ENCODE data around the gene WDR70. TPM values are rescaled to one million over a fixed set of nuclear protein-coding genes. Genes with fewer than 3 reads are reported as not detected.
A peak's percentile ranks its signal among the peaks of the same experiment; 100 is the strongest.
"Not testable (repeated sequence)": the region's sequence is repeated elsewhere in the genome, so short reads cannot be mapped to it uniquely, and the experiment has no call there.

The WDR70 gene
- total and polyA plus RNA-seq, 3 experiments from 2014 or later, result 15.5 to 39.1 (median 36.5) TPM

GRCh38 chr5:37638897-37639296 is 259.8 kb downstream of the WDR70 start:
- DNase-seq, result no peak
- H3K27ac ChIP-seq (ENCODE audit: low read depth, low read length), result no peak overlapping the region
- no peaks in the 10 kb centered on the region for H3K9me3 ChIP-seq (ENCODE audit: low read length)
- H3K27me3 ChIP-seq (ENCODE audit: insufficient read depth, low read length, poor library complexity, severe bottlenecking), result no peaks in the 10 kb centered on the region
- peaks cover 0 to 7% (median 2%) of the 10 kb centered on the region in 3 donors for H3K4me1 Mint-ChIP-seq
- H3K4me3 ChIP-seq (ENCODE audit: low read length), result no peak overlapping the region
- no peaks in the 10 kb centered on the region for H3K27me3 Mint-ChIP-seq
- no peak overlapping the region for H3K4me3 Mint-ChIP-seq
- no peaks in the 10 kb centered on the region for H3K4me1 ChIP-seq (ENCODE audit: insufficient read depth, low read length)
- ChIA-PET POLR2A (no interaction called here), CTCF (no interaction called here)
- peaks cover 16 to 33% (median 28%) of the 10 kb centered on the region in 3 donors for H3K36me3 Mint-ChIP-seq
- no peak overlapping the region for H3K27ac Mint-ChIP-seq
- H3K36me3 ChIP-seq (ENCODE audit: insufficient read depth, low read length), result no peaks in the 10 kb centered on the region
- H3K9me3 Mint-ChIP-seq, result peaks cover 5 to 9% (median 6%) of the 10 kb centered on the region in 5 donors

GRCh38 chr5:37640088-37640487 is 261.0 kb downstream of the WDR70 start:
- H3K27me3 ChIP-seq (ENCODE audit: insufficient read depth, low read length, poor library complexity, severe bottlenecking), result no peaks in the 10 kb centered on the region
- no peak overlapping the region for H3K27ac Mint-ChIP-seq
- no peaks in the 10 kb centered on the region for H3K4me1 ChIP-seq (ENCODE audit: insufficient read depth, low read length)
- H3K4me1 Mint-ChIP-seq, result peaks cover 0 to 10% (median 4%) of the 10 kb centered on the region in 3 donors
- no peak for DNase-seq
- no peaks in the 10 kb centered on the region for H3K9me3 ChIP-seq (ENCODE audit: low read length)
- H3K27ac ChIP-seq (ENCODE audit: low read depth, low read length), result no peak overlapping the region
- no peak overlapping the region for H3K4me3 ChIP-seq (ENCODE audit: low read length)
- peaks cover 11 to 18% (median 16%) of the 10 kb centered on the region in 5 donors for H3K9me3 Mint-ChIP-seq
- peaks cover 13 to 37% (median 31%) of the 10 kb centered on the region in 3 donors for H3K36me3 Mint-ChIP-seq
- CTCF ChIA-PET, result no interaction called here
- POLR2A ChIA-PET, result no interaction called here
- H3K4me3 Mint-ChIP-seq, result no peak overlapping the region
- H3K27me3 Mint-ChIP-seq, result no peaks in the 10 kb centered on the region
- H3K36me3 ChIP-seq (ENCODE audit: insufficient read depth, low read length), result no peaks in the 10 kb centered on the region

DNA sequence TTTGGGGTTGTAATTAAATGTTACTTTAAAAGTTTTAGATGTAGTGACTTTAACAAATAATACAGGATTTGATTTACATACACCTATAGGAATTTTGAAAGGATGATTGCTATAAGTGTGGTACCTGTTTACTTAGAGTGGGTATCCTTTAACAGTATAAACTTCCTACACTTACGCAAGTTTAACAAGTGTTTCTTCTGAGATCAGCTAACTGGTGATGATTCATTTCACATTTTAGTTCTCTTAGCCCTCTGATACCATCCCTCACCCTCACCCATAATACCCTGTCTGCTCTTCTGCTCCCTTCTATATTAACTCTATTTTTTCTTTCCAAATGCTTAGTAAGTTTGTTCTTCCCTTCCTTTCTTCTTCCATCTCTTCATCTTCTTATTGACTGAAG is 262.8 kb downstream of the WDR70 start:
- no peak for DNase-seq
- H3K4me3 Mint-ChIP-seq, result no peak overlapping the region
- H3K9me3 Mint-ChIP-seq, result peaks cover 14 to 34% (median 25%) of the 10 kb centered on the region in 5 donors
- Histone ChIP-seq H3K9me3 (ENCODE audit: low read length) (no peaks in the 10 kb centered on the region), H3K4me3 (ENCODE audit: low read length) (no peak overlapping the region), H3K36me3 (ENCODE audit: insufficient read depth, low read length) (no peaks in the 10 kb centered on the region), H3K4me1 (ENCODE audit: insufficient read depth, low read length) (no peaks in the 10 kb centered on the region), H3K27ac (ENCODE audit: low read depth, low read length) (no peak overlapping the region), H3K27me3 (ENCODE audit: insufficient read depth, low read length, poor library complexity, severe bottlenecking) (no peaks in the 10 kb centered on the region)
- peaks cover 8 to 41% (median 31%) of the 10 kb centered on the region in 3 donors for H3K36me3 Mint-ChIP-seq
- peaks cover 0 to 7% (median 4%) of the 10 kb centered on the region in 3 donors for H3K4me1 Mint-ChIP-seq
- H3K27ac Mint-ChIP-seq, result peak overlapping the region in 1 of 8 donors; percentile 38
- CTCF ChIA-PET, result no interaction called here
- POLR2A ChIA-PET, result no interaction called here
- H3K27me3 Mint-ChIP-seq, result no peaks in the 10 kb centered on the region

DNA sequence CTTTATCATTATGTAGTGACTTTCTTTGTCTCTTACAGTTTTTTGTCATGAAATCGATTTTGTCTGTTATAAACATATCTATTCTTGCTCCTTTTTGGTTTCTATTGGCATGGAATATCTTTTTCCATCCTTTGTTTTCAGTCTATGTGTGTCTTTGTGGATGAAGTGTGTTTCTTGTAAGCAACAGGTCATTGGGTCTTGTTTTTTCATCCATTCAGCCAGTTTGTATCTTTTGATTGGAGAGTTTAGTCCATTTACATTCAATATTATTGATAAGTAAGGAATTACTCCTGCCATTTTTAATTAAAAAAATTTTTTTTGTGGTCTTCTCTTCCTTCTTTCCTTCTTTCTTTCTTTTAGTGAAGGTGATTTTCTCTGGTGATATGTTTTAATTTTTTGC is 266.6 kb downstream of the WDR70 start:
- H3K4me1 ChIP-seq (ENCODE audit: insufficient read depth, low read length), result no peaks in the 10 kb centered on the region
- no peak overlapping the region for H3K27ac ChIP-seq (ENCODE audit: low read depth, low read length)
- no peaks in the 10 kb centered on the region for H3K27me3 Mint-ChIP-seq
- no peaks in the 10 kb centered on the region for H3K9me3 ChIP-seq (ENCODE audit: low read length)
- H3K27me3 ChIP-seq (ENCODE audit: insufficient read depth, low read length, poor library complexity, severe bottlenecking), result no peaks in the 10 kb centered on the region
- ChIA-PET POLR2A (no interaction called here), CTCF (no interaction called here)
- H3K36me3 Mint-ChIP-seq, result peaks cover 14 to 70% (median 46%) of the 10 kb centered on the region in 3 donors
- DNase-seq, result no peak
- peaks cover 0 to 7% (median 4%) of the 10 kb centered on the region in 3 donors for H3K4me1 Mint-ChIP-seq
- peaks cover 14 to 39% (median 36%) of the 10 kb centered on the region in 5 donors for H3K9me3 Mint-ChIP-seq
- no peaks in the 10 kb centered on the region for H3K36me3 ChIP-seq (ENCODE audit: insufficient read depth, low read length)
- H3K4me3 Mint-ChIP-seq, result no peak overlapping the region
- no peak overlapping the region for H3K4me3 ChIP-seq (ENCODE audit: low read length)
- no peak overlapping the region for H3K27ac Mint-ChIP-seq

DNA sequence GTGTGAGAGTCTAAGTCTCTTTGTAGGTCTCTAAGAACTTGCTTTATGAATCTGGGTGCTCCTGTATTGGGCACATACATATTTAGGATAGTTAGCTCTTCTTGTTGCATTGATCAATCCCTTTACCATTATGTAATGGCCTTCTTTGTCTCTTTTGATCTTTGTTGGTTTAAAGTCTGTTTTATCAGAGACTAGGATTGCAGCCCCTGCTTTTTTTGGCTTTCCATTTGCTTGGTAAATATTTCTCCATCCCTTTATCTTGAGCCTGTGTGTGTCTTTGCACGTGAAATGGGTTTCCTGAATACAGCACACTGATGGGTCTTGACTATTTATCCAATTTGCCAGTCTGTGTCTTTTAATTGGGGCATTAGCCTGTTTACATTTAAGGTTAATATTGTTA is 275.4 kb downstream of the WDR70 start:
- peaks cover 17 to 62% (median 46%) of the 10 kb centered on the region in 3 donors for H3K36me3 Mint-ChIP-seq
- DNase-seq, CTCF ChIA-PET: not testable (repeated sequence)

DNA sequence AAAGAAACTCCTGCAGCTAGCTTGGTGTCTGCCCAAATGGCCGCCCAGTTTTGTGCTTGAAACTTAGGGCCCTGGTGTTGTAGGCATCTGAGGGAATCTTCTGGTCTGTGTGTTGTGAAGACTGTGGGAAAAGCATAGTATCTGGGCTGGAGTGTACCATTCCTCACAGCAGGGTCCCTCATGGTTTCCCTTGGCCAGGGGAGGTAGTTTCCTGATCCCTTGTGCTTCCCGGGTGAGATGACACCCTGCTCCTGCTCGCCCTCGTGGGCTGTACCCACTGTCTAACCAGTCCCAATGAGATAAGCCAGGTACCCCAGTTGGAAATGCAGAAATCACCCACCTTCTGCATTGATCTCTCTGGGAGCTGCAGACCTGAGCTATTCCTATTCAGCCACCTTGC is 277.9 kb downstream of the WDR70 start:
- Mint-ChIP-seq H3K36me3 (peaks cover 11 to 42% (median 29%) of the 10 kb centered on the region in 3 donors), H3K27me3 (no peaks in the 10 kb centered on the region), H3K4me1 (peaks cover 2 to 8% (median 8%) of the 10 kb centered on the region in 3 donors), H3K4me3 (no peak overlapping the region), H3K9me3 (peaks cover 12 to 39% (median 26%) of the 10 kb centered on the region in 5 donors), H3K27ac (peak overlapping the region in 1 of 8 donors; percentile 15)
- DNase-seq, result no peak
- Histone ChIP-seq H3K4me3 (ENCODE audit: low read length) (no peak overlapping the region), H3K27me3 (ENCODE audit: insufficient read depth, low read length, poor library complexity, severe bottlenecking) (no peaks in the 10 kb centered on the region), H3K9me3 (ENCODE audit: low read length) (no peaks in the 10 kb centered on the region), H3K36me3 (ENCODE audit: insufficient read depth, low read length) (no peaks in the 10 kb centered on the region), H3K27ac (ENCODE audit: low read depth, low read length) (no peak overlapping the region), H3K4me1 (ENCODE audit: insufficient read depth, low read length) (no peaks in the 10 kb centered on the region)
- CTCF ChIA-PET, result no interaction called here
- POLR2A ChIA-PET, result no interaction called here

More for the DNA sequence above, 275.4 kb downstream of the WDR70 start:
- H3K36me3 ChIP-seq (ENCODE audit: insufficient read depth, low read length); H3K27ac ChIP-seq (ENCODE audit: low read depth, low read length); H3K4me1 Mint-ChIP-seq; H3K27ac Mint-ChIP-seq; POLR2A ChIA-PET; H3K4me1 ChIP-seq (ENCODE audit: insufficient read depth, low read length); H3K4me3 Mint-ChIP-seq; H3K4me3 ChIP-seq (ENCODE audit: low read length); H3K9me3 ChIP-seq (ENCODE audit: low read length); H3K27me3 Mint-ChIP-seq; H3K27me3 ChIP-seq (ENCODE audit: insufficient read depth, low read length, poor library complexity, severe bottlenecking): not testable (repeated sequence)
- peaks cover 12 to 57% (median 37%) of the 10 kb centered on the region in 5 donors for H3K9me3 Mint-ChIP-seq

DNA sequence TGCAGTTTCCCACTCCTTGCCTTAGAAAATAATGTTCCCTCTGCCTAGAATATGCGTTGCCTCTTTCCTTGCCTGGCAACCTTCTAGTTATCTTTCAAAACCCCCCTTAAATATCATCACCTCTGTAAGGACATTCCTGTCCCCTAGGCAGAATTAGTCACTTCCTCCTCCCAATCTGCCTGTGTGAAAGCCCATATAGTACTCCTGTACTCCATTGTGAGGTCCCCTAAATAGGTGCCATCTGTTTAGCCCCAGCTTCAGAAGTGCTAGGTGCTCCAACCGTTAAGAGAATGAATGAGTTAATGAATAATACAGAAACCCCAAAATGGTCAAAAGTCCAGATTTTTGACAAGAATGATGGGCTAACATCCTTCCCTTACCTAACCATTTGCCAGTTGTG is 279.3 kb downstream of the WDR70 start:
- POLR2A ChIA-PET, result no interaction called here
- H3K36me3 Mint-ChIP-seq, result peaks cover 8 to 30% (median 27%) of the 10 kb centered on the region in 3 donors

DNA sequence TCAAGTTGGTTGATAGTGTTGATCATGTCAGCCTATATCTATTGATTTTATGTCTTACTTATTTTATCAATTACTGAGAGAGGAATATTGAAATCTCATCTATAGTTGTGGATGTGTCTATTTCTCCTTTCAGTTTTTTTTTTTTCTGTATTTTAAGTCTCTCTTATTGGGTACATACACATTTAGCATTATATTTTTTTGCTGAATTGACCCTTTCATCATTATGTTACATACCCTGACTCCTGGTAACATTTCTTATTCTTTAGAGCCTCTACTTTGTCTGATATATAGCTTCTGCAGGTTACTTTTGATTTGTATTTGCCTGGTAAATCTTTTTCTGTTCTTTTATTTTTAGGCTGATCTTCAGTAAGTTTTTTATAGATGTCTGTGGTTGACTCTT is 281.2 kb downstream of the WDR70 start:
- H3K27me3 ChIP-seq (ENCODE audit: insufficient read depth, low read length, poor library complexity, severe bottlenecking), result no peaks in the 10 kb centered on the region
- H3K36me3 ChIP-seq (ENCODE audit: insufficient read depth, low read length), result no peaks in the 10 kb centered on the region
- H3K27ac ChIP-seq (ENCODE audit: low read depth, low read length), result no peak overlapping the region
- POLR2A ChIA-PET, result no interaction called here
- H3K4me1 ChIP-seq (ENCODE audit: insufficient read depth, low read length), result no peaks in the 10 kb centered on the region
- H3K4me1 Mint-ChIP-seq, result peaks cover 8 to 21% (median 14%) of the 10 kb centered on the region in 3 donors
- H3K9me3 ChIP-seq (ENCODE audit: low read length), result no peaks in the 10 kb centered on the region
- no peaks in the 10 kb centered on the region for H3K27me3 Mint-ChIP-seq
- peaks cover 0 to 6% (median 0%) of the 10 kb centered on the region in 5 donors for H3K9me3 Mint-ChIP-seq
- no peak overlapping the region for H3K4me3 Mint-ChIP-seq
- CTCF ChIA-PET, result no interaction called here
- no peak overlapping the region for H3K4me3 ChIP-seq (ENCODE audit: low read length)
- H3K27ac Mint-ChIP-seq, result no peak overlapping the region
- peaks cover 8 to 16% (median 13%) of the 10 kb centered on the region in 3 donors for H3K36me3 Mint-ChIP-seq
- DNase-seq, result no peak

More for the DNA sequence above, 279.3 kb downstream of the WDR70 start:
- DNase-seq, result no peak
- no peaks in the 10 kb centered on the region for H3K9me3 ChIP-seq (ENCODE audit: low read length)
- H3K27ac ChIP-seq (ENCODE audit: low read depth, low read length), result no peak overlapping the region
- H3K36me3 ChIP-seq (ENCODE audit: insufficient read depth, low read length), result no peaks in the 10 kb centered on the region
- H3K4me3 ChIP-seq (ENCODE audit: low read length), result no peak overlapping the region
- Mint-ChIP-seq H3K4me3 (no peak overlapping the region), H3K9me3 (peaks cover 9 to 25% (median 13%) of the 10 kb centered on the region in 5 donors), H3K4me1 (peaks cover 2 to 11% (median 8%) of the 10 kb centered on the region in 3 donors), H3K27me3 (no peaks in the 10 kb centered on the region), H3K27ac (peak overlapping the region in 1 of 8 donors; percentile 37)
- no peaks in the 10 kb centered on the region for H3K27me3 ChIP-seq (ENCODE audit: insufficient read depth, low read length, poor library complexity, severe bottlenecking)
- H3K4me1 ChIP-seq (ENCODE audit: insufficient read depth, low read length), result no peaks in the 10 kb centered on the region
- CTCF ChIA-PET, result no interaction called here

All from CD8-positive, alpha-beta memory T cell (primary cell).